Skeletal muscle tissue (tissue), 4 donors: ENCODE data around the gene CEP152. TPM values are rescaled to one million over a fixed set of nuclear protein-coding genes. Genes with fewer than 3 reads are reported as not detected.
"Not testable (repeated sequence)": the region's sequence is repeated elsewhere in the genome, so short reads cannot be mapped to it uniquely, and the experiment has no call there.

Experiments
- H3K27ac ChIP-seq: one replicate; pipeline ENCODE4 v1.7.0; 2013; ENCODE audit warnings: mild to moderate bottlenecking, low read depth, low read length, inconsistent platforms
- H3K27me3 ChIP-seq, 3 donors: one replicate each; pipeline ENCODE4 v1.7.0; 2013; ENCODE audit warnings: low read length in 3 of 3; ENCODE audit not compliant: control insufficient read depth in 3 of 3, insufficient read depth in 3 of 3
- H3K36me3 ChIP-seq, 3 donors: one replicate each; pipeline ENCODE4 v1.7.0; 2013; ENCODE audit warnings: low read length in 3 of 3; ENCODE audit not compliant: control insufficient read depth in 3 of 3, insufficient read depth in 3 of 3
- H3K4me1 ChIP-seq, 3 donors: one replicate each; pipeline ENCODE4 v1.7.0; 2013; ENCODE audit warnings: low read length in 3 of 3, mild to moderate bottlenecking in 3 of 3; ENCODE audit not compliant: control insufficient read depth in 3 of 3, insufficient read depth in 3 of 3
- H3K4me3 ChIP-seq, 3 donors: one replicate each; pipeline ENCODE4 v1.7.0; 2013; ENCODE audit warnings: low read length in 3 of 3
- H3K9ac ChIP-seq, 3 donors: one replicate each; pipeline ENCODE4 v1.7.0; 2013; ENCODE audit warnings: low read length in 3 of 3, mild to moderate bottlenecking in 3 of 3, moderate library complexity in 2 of 3, low read depth in 1 of 3
- H3K9me3 ChIP-seq, 3 donors: one replicate each; pipeline ENCODE4 v1.7.0; 2013; ENCODE audit warnings: low read length in 3 of 3; ENCODE audit not compliant: control insufficient read depth in 3 of 3
- total RNA-seq: library from RNA; depleted of rRNA; stranded (reverse); fragments of >200 nt; gene quantifications from one replicate; pipeline ENCODE4 v1.2.3, GENCODE V29; 2014
- donor health status: Osteomylitis.

Gene CEP152
- total RNA-seq = 2.6 TPM

GRCh38 chr15:48810414-48811324, at the start of gene CEP152:
CEP152 (minus strand) TSS chr15:48811069; CDS start chr15:48805649, 5,420 bp downstream.
- peaks cover 14 to 16% (median 14%) of the 10 kb centered on the region in 3 donors for H3K4me1 ChIP-seq
- H3K36me3 ChIP-seq = no peaks in the 10 kb centered on the region
- H3K9ac ChIP-seq = peak within 1 kb of the TSS; percentile 69 to 77 (median 75)
- no peak within 1 kb of the TSS for H3K27ac ChIP-seq
- peak within 1 kb of the TSS; percentile 70 to 91 (median 88) for H3K4me3 ChIP-seq
- no peaks in the 10 kb centered on the region for H3K27me3 ChIP-seq
- no peaks in the 10 kb centered on the region for H3K9me3 ChIP-seq

GRCh38 chr15:48859426-48859825, 48.6 kb upstream of the CEP152 start:
- no peak overlapping the region for H3K27ac ChIP-seq
- H3K27me3 ChIP-seq = no peaks in the 10 kb centered on the region
- no peak overlapping the region for H3K4me3 ChIP-seq
- H3K9me3 ChIP-seq = no peaks in the 10 kb centered on the region
- H3K36me3 ChIP-seq = no peaks in the 10 kb centered on the region
- no peak overlapping the region for H3K9ac ChIP-seq
- no peaks in the 10 kb centered on the region for H3K4me1 ChIP-seq

DNA sequence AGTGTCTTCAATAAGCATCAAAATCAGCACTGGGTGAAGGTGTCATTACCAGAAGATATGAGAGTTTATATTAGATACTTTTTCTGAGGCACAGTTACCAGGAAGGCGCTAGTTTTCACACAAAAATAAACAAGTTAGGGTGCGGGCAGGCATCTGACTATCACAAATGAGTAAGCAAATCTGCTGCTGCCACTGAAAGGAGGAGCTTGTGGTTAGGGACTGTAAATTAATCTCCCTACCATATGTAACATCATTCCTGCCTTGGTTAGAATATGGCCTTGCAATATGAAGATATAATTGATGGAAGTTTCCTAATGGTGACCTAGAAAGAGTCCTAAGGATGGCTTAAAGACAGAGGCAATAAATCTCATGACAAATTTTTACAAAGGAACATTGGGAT, 47.5 kb upstream of the CEP152 start:
- no peaks in the 10 kb centered on the region for H3K27me3 ChIP-seq
- no peak overlapping the region for H3K9ac ChIP-seq
- no peaks in the 10 kb centered on the region for H3K36me3 ChIP-seq
- H3K9me3 ChIP-seq = no peaks in the 10 kb centered on the region
- H3K4me3 ChIP-seq = no peak overlapping the region
- no peaks in the 10 kb centered on the region for H3K4me1 ChIP-seq
- H3K27ac ChIP-seq = no peak overlapping the region

- Histone ChIP-seq H3K4me3 (no peak overlapping the region), H3K9me3 (no peaks in the 10 kb centered on the region), H3K36me3 (no peaks in the 10 kb centered on the region), H3K4me1 (no peaks in the 10 kb centered on the region), H3K27me3 (no peaks in the 10 kb centered on the region), H3K9ac (no peak overlapping the region), H3K27ac (no peak overlapping the region)
These were observed 46.1 kb upstream of the CEP152 start for GRCh38 chr15:48856942-48857341.

GRCh38 chr15:48855501-48856440, 44.9 kb upstream of the CEP152 start:
- H3K4me1 ChIP-seq = no peaks in the 10 kb centered on the region
- H3K36me3 ChIP-seq = no peaks in the 10 kb centered on the region
- H3K27me3 ChIP-seq = no peaks in the 10 kb centered on the region
- no peak overlapping the region for H3K4me3 ChIP-seq
- no peak overlapping the region for H3K9ac ChIP-seq
- H3K9me3 ChIP-seq = no peaks in the 10 kb centered on the region
- no peak overlapping the region for H3K27ac ChIP-seq

DNA sequence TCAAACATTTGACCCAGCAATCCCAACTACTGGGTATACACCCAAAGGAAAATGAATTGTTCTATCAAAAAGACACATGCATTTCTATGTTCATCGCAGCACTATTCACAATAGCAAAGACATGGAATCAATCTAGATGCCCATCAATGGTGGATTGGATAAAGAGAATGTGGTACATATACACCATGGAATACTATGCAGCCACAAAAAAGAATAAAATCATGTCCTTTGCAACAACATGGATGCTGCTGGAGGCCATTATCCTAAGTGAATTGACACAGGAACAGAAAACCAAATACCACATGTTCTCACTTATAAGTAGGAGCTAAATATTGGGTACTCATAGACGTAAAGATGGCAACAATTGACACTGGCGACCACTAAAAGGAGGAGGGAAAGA, 43.6 kb upstream of the CEP152 start:
- not testable (repeated sequence) for H3K27ac ChIP-seq, H3K4me3 ChIP-seq, H3K36me3 ChIP-seq, H3K4me1 ChIP-seq, H3K9me3 ChIP-seq, H3K27me3 ChIP-seq, H3K9ac ChIP-seq

DNA sequence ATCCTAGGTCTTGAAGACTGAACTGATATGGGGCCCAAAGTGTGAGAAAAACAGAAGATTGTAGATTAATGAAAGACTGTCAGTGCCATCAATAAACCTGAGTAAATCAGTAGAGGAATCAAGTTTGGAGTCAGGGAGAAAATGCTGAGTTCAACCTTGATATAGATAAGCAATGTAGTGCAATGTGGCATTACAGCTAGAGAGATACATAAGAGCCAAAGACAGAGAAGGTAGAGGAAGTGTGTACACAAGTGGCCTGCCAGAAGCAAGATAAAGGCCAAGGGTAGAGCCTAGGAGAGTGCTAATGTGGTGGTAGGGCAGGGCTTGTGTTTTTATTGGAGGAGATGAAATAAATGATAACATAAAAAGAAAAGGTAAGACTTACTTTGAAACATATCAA, 41.1 kb upstream of the CEP152 start:
- Histone ChIP-seq H3K27me3 (no peaks in the 10 kb centered on the region), H3K9me3 (no peaks in the 10 kb centered on the region), H3K9ac (no peak overlapping the region), H3K4me1 (no peaks in the 10 kb centered on the region), H3K4me3 (no peak overlapping the region), H3K27ac (no peak overlapping the region), H3K36me3 (no peaks in the 10 kb centered on the region)

- no peak overlapping the region for H3K9ac ChIP-seq
- no peaks in the 10 kb centered on the region for H3K9me3 ChIP-seq
- H3K36me3 ChIP-seq = no peaks in the 10 kb centered on the region
- no peaks in the 10 kb centered on the region for H3K4me1 ChIP-seq
- H3K27me3 ChIP-seq = no peaks in the 10 kb centered on the region
- no peak overlapping the region for H3K27ac ChIP-seq
- H3K4me3 ChIP-seq = no peak overlapping the region
These were observed 39.8 kb upstream of the CEP152 start for GRCh38 chr15:48850648-48851047.

- Histone ChIP-seq H3K4me1 (no peaks in the 10 kb centered on the region), H3K9me3 (no peaks in the 10 kb centered on the region), H3K27me3 (no peaks in the 10 kb centered on the region), H3K36me3 (no peaks in the 10 kb centered on the region), H3K9ac (no peak overlapping the region), H3K4me3 (no peak overlapping the region), H3K27ac (no peak overlapping the region)
These were observed 34.3 kb upstream of the CEP152 start for GRCh38 chr15:48845123-48845522.

GRCh38 chr15:48842501-48842900, 31.6 kb upstream of the CEP152 start:
- Histone ChIP-seq H3K27me3 (no peaks in the 10 kb centered on the region), H3K9me3 (no peaks in the 10 kb centered on the region), H3K4me3 (no peak overlapping the region), H3K27ac (no peak overlapping the region), H3K4me1 (no peaks in the 10 kb centered on the region), H3K36me3 (no peaks in the 10 kb centered on the region), H3K9ac (no peak overlapping the region)
